Activated CD4-positive, alpha-beta T cell treated with anti-CD3 and anti-CD28 coated beads, Interleukin-2, amount 50 U/mL, for 24 hours (primary cell): ENCODE measurements around the gene BCAS3.
"Not testable (repeated sequence)": the region's sequence is repeated elsewhere in the genome, so short reads cannot be mapped to it uniquely, and the experiment has no call there.

Experiments used
- DNase-seq, 2 donors: peaks; one replicate each; pipeline ENCODE4 v3.0.0-alpha.2; 2020; ENCODE audit warnings: low read depth in 1 of 2, low spot score in 1 of 2

The BCAS3 gene

DNA sequence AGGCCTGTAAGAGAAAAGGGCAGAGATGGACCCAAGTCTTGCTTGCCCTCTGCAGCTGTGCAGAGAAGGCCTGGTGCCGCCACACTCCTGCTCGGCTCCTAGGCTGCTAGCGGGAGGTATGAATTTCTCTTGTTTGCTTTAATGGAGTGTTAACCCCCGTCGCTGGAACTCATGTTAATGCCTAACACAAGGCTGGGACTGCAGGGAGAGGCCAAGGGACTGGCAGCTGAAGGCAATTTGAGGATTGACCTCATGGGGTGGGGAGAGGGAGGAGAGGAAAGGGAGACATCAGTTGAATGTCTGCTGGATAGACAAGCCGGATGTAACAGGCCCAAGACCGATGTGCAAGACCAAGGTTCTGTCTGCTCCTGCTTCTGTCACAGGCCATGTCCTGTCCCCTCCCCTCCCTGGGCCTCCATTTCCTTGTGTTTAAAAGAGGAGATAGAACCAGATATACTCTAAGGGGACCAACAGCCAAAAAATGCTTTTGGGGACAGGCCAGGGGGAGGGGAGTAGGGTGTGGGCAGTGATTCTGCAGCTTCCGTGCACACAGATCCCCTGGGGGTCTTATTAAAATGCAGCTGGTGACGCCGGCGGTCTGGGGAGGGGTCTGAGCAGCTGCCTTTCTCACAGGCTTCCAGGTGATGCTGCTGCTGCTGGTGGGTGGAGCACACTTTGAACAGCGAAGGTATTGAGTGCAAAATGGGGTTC is 675.3 kb downstream of the BCAS3 start:
- no peak for DNase-seq

DNA sequence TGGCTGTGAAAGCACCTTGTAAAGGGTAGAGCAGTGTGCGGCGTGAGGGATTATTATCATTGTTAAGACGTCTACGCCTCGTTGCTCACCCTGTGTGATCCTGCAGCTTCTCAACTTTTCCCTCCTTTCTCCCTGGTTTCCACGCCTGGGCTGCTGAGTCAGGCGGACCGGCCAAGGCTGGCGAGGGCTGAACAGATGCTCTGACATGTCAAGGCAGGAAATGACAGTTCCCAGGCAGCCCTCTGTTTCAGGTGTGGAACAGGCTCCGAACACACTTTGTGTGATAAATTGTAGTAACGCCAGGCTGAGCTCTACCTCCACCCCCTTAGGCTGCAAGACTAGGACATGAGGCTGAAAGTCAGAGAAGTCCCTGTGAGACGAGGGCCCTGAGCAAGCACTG is 676.0 kb downstream of the BCAS3 start:
- no peak for DNase-seq

DNA sequence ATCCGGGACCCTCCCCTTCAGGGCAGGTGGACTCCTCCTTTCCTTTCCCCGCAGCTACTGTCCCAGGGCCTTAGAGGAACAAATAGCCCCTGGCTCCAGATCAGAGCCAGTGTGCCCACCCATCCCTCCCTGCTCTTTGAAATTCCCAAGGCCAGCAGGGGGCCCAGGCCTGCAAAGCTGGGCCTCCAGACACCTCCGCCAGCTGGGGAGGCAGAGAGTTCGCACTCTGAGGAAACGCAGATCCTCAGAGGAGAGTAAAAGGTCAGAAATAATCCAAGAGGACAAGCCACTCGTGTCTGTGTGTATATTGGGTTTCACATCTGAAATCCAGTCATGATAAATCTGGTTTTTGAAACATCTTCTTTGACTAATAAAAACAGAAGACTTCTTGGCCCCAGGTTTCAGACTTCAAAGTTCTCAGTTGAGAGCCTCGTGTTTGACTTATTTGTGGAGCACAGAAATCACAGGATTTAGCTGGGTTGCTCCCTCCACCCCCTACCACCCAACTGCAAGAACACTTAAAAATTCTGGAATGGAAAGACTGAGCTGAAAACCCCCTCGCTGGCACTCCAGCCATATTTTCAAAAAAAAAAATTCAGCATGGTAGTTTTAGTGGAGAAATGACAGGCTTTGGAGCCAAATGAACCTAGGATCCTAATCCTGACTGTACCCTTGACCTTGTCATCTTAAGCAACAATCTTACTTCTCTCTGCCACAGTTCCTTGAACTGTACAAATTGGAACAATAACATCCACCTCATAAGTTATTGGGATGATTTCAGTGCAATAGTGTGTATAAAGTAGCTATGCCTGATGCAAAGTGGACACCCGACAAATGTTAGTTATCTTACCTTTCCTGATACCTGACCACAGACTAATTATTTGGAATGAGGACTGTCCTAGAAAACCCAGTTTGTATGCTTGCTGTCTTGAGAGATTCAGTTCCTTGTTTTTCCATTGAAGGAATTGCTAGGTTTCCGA is 677.5 kb downstream of the BCAS3 start:
- DNase-seq: no peak

DNA sequence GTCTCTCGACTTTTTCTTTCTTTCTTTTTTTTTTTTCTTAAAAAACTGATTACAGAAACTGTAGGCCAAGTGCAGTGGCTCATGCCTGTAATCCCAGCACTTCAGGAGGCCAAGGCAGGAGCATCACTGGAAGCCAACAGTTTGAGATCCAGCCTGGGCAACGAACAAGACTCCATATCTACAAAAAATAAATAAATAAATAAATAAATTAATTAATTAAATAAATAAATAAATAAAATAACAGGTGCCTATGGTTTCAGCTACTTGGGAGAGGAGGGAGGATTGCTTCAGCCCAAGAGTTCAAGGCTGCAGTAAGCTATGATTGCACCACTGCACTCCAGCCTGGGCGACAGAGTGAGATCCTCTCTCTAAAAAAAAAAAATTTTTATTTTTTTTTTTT is 679.4 kb downstream of the BCAS3 start:
- not testable (repeated sequence) for DNase-seq

DNA sequence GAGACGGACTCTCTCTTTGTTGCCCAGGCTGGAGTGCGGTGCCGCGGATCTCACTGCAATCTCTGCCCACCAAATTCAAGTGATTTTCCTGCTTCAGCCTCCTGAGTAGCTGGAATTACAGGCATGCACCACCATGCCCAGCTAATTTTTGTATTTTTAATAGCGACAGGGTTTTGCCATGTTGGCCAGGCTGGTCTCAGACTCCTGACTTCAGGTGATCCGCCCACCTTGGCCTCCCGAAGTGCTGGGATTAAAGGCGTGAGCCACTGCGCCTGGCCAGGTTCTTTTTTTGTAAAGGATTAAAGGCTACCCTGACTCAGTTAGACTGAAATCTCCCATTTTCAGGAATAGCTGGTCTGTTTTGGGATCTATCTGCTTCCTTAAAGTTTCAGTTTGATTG is 681.9 kb downstream of the BCAS3 start:
- DNase-seq: not testable (repeated sequence)

DNA sequence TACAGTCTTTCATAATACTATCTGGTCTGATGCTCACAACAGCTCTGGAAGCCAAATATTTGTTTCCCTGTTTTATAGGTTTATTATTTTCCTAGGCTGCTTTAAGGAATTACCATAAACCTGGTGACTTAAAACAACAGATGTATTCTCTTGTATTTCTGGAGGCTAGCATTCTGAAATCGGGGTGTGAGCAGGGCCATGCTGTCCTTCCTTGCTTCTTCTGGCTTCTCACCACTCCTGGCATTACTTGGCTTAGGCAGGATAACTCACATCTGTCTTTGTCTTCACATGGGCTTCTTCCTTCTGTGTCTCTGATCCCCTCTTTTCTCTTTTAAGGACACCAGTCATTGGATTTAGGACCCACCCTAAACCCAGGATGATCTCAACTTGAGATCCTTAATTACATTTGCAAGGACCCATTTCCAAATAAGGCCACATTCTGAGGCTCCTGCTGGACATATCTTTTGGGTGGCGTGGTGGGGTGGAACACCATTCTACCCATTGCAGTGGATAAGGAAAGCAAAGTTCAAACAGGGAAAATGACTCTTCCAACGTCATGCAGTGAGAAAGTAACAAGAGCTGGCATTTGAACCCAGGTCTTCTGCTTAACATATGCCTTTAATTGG is 682.8 kb downstream of the BCAS3 start:
- no peak for DNase-seq

DNA sequence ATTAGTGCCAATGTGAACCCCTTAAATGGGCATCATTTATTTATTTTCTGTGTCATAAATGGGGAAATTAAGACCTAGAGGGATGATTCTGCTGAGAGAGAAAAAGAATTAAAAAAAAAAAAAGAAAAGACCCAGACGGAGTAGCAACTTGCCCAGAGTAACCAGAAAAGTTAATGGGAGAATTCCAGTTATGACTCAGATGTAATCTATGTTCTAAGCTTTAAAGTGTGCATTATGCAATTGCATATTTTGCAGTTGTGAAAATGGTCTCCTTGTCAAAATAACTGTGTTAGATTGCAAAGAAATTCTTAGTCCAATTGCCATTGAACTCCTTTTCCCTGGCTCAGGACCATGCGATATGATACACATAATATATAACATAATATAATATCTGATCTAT is 683.4 kb downstream of the BCAS3 start:
- no peak for DNase-seq

DNA sequence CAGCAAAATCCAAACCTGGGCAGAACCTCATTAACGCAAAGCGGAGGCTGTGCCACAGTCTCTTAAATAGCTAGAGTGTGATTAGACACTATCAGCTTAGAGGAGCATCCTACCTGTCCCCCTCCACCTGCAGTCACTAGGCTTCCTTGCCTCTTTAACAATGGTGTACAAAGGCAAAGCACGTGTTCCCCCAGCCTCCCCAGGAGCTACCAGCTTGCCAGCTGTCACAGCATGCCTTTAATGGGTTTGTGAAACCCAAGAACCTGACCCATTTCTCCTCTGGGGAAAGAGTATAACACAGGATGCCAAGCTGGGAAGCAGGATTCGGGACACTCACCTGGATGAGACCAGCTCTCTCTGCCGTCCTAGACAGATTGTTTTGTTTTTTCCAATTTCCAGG is 684.7 kb downstream of the BCAS3 start:
- DNase-seq: no peak

DNA sequence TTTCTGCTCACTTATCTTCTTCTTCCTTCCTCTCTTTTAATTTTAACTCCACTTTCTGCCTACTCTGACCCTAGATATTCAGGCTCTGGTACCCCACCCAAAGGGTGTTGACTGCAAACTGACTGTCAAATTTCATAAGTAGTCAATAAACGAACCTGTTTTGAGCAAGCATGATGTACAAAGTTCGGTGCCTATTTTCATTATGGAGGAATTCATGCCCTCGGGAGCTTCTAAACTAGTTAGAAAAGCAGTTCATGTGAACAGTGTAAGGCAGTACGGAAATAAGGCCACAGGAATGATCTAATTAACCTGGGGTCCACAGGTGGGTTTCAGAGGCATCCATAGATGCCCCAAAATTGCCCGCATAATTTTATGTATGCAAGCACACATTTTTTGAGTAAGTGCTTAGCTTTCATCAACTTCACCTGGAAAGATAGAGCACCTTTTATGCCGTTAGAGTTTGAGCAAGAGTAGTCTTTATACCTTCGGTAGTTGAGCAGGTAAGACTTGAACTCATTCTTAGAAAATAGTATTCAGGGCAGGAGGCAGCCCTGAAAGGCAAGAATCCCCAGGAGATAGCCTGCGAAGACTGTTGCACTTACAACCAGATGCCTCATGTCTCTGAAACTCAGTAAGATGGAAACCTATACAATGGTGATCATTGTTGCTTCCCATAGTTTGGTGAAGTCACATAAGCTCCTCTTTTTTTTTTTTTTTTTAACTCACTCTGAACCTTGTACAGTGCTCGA is 685.4 kb downstream of the BCAS3 start:
- no peak for DNase-seq

DNA sequence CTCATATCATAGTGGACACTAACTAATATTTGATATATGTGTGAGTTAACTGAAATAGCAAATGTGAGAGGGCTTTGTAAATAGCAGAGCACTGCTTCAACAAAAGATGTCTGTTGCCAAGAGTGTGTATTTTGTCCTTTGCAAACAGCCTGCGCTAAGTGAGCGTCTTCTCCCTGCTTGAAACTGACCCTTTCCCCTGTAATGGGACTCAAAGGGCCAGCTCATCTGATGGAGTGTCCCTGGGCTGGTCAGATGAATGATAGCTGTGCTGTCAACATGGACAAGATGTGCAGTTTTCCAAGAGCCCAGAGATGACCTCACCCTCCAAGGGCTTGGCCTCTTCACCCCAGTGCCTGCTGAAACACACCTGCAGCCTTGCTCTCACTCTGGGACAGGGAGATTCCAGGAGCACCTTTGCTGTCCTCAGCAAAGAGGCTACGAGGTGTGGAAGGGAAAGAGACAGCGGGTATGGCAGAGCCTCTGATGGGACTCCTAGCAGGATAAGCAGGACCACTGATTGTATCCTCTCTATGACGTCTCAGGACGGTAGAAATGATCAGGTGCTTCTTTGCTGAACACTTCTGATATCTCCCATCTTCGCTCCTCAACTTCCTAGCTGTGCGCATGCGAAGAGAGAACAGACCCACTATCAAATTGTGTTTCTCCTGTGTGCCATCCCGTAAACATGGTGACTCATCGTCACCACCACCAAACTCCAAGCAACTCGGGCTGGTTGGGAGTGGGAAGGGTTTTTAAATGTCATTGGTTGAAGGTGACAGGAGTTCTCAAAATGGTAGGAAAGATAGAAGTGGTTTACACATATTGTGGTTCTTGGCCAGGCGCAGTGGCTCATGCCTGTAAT is 686.2 kb downstream of the BCAS3 start:
- DNase-seq: no peak

DNA sequence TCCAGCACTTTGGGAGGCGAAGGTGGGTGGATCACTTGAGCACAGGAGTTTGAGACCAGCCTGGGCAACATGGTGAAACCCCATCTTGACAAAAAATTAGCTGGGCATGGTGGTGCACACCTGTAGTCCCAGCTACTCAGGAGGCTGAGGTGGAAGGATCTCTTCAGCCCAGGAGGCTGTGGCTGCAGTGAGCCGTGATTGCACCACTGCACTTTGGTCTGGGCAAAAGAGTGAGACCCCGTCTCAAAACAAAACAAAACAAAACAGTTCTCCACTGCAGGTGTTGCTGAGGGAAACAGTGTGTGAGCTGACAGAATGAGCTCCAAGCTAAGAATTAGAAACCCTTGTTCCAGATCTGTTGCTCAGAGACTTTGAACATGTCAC is 686.8 kb downstream of the BCAS3 start:
- no peak for DNase-seq

DNA sequence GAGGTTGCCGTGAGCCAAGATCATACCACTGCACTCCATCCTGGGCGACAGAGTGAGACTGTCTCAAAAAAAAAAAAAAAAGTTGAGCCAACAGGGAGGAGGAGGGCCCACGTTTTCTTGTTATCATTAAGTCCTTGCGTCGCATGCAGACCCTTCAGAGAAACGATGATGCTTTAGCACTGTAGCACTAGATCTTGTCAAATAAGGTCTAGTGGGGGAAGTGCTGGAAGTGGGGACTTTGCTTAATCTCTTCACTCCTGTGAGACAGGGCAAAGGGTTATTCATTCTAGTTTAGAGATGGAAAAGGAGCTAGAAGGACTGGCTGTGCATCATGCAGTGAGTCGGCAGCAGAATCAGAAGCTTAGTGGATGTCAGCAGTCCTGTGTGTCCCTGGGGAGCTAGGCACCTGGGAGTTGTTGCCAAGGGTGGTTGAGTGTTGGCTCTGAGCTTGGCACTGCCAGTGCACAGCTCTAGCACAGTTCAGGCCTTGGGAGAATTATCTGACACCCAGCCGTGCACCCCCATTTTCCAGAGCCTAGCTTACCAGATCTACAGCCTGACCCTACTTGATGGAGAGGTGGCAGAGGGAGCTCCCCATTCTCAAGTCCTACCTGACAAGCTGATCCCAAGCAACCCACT is 688.5 kb downstream of the BCAS3 start:
- DNase-seq: no peak

DNA sequence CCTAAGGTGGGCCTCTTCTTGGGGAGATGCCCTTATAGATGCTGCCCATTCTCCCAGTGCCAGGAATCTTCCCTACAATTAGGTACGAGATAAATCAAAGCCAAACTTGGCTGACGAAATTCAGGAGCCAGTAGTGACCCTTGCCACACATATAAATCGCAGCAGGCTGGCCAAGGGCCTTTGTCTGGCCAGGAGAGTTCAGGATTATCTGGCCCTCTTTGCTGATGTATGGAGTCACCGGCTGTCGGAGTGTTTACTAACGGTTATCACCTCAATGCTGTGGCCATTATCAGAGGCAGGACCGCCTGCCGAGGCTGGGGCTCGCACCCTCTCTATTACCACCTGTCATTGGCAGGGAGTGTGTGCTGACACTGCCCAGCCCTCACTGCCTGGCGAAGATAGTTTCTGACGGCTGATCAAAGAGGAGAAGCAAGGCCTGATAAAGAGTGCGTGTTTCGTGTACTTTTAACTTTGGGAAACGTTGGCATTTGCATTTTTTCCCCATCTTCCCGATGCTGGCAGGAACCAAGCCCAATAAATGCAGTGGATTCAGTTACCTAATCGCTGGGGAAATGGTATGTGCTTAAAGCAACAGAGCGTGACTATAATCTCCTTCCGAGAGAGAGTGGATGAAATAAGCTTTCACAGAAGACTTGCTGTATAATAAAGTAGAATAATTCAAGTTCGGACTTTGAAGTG is 689.2 kb downstream of the BCAS3 start:
- no peak for DNase-seq

DNA sequence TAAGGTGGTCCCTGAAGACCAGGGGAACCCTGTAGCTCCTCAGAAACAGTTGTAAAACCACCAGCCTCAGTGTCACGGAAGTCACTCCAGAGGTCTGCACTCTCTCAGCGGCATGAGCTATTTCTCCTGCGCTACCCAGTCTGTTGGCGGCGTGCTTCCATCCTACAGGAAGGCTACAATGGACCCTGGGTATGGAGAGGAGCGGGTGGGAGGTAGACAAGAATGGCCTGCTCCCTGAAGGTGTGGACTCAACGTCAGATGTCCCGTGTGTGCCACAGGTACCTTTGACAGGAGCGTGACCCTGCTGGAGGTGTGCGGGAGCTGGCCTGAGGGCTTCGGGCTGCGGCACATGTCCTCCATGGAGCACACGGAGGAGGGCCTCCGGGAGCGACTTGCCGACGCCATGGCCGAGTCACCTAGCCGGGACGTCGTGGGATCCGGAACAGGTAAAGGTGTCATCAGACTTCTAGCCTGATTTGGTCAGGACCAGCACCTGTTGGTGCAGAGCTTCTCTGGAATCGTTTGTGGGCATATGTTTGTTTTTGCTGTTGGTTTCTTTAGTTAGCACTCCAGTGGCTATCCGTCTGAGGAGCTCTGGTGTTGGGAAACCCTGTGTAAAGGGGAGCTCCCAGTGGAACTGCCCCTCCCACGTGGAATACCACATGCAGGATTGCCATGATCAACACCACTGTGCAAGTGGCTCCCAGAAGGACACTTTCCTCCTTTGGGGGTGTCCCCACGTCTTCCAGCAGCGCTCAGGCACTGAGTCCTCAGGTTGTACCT is 690.6 kb downstream of the BCAS3 start:
- DNase-seq: no peak

DNA sequence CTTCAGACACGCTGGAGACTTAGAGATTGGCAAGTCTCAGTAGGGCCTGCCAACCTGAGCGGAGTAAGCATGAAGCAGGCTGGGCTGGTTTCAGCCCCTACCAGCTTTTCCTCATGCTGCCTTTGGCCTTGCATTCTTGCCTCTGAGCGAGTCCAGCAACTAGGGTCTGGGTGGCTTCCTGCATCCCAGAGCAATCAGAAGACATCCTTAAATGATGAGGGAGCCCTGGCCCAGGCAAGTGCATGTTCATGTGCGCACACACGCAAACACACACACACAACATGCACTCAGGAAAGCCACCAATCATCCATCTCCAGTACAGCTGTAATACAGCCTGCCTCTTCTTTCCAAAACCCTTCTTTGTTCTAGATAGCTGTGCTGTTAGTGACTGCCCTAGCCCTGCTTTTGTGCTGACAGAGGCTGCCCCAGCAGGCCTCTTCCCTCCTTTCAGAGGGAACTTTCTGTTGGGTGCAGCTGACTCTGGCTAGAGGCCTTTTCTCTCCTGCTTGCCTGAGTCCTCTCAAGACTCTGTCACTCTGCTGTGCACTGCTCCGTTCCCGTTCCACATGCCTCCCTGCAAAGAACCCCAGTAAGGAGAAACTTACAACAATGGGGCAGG is 691.3 kb downstream of the BCAS3 start:
- DNase-seq: no peak

DNA sequence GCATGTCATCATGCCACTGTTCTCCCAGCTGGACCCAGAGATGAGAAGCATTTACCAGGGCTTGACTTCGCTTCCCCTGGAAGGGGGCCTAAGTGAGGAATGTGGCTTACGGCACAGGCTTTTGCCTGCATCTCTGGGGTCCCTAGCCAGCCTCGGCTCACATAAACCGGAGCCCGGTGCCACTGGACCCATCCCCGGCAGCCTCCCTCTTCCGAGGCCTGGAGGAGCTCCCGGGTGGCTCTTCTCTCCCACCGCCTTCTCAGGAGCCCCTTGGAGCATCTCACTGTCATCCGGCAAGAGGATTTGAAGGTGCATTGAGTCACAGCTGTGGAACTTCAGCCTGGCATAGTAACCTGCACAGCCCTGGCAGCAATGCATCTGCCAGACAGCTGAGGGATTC is 692.1 kb downstream of the BCAS3 start:
- no peak for DNase-seq

DNA sequence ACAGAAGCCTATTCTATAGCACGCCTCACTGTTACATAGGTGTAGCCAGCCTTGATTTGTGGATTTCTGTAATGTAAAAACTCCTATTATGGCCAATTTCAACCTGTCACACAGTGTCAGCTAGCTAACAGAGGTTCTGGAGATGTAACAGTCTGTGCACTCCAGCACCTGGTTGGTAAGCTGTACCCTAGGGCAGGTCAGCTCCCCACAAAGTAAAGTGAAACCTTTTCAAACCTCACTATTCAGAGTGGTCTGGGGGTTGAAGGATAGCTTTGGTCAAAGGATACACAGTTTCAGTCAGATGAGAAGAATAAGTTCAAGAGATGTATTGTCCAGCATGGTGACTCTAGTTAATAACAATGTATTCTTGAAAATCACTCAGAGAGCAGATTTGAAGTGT is 693.5 kb downstream of the BCAS3 start:
- DNase-seq: no peak

DNA sequence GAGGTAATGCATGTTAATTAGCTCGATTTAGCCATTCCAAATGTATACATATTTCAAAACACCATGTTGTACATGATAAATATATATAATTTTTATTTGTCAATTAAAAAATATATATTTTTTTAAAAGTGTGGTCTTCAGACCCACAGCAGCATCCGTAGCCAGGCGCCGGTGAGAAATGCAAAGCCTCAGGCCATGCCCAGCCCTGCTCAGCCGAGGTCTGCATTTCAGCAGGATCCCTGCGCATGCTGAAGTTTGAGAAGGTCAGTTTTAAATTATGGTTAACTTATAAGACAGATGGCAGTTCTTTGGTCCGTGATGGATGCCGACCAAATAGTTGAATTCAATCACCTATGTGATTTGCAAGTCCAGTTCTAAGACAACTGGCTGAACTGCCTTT is 694.0 kb downstream of the BCAS3 start:
- no peak for DNase-seq
